Stomach (tissue), 9 donors: ENCODE results near the gene RPS6KA2. TPM values are rescaled to one million over a fixed set of nuclear protein-coding genes. Genes with fewer than 3 reads are reported as not detected.

Experiments
- DNase-seq, 2 donors: peaks; one replicate each; pipeline versions ENCODE4 v3.0.0 to v3.0.0-alpha.2; 2013 to 2019
- H3K27ac ChIP-seq, 5 donors: fragments of 200-600 bp in 4 of 5; sonication (generic) in 4 of 5; one replicate each; pipeline ENCODE4 v1.5.1; 2013 to 2019; ENCODE audit warnings: mild to moderate bottlenecking in 1 of 5, moderate library complexity in 1 of 5
- H3K27me3 ChIP-seq, 3 donors: fragments of 200-600 bp; sonication (generic); one replicate each; pipeline ENCODE4 v1.5.1; 2017 to 2019; ENCODE audit warnings: mixed run types in 1 of 3
- H3K36me3 ChIP-seq, 4 donors: fragments of 200-600 bp; sonication (generic); 1 replicate in 3 of 4; 2 replicates in 1 of 4; pipeline ENCODE4 v1.5.1; 2016 to 2019
- H3K4me1 ChIP-seq, 4 donors: fragments of 200-600 bp; sonication (generic); one replicate each; pipeline ENCODE4 v1.5.1; 2016 to 2019
- H3K4me3 ChIP-seq, 4 donors: fragments of 200-600 bp; sonication (generic) in 3 of 4; one replicate each; pipeline ENCODE4 v1.5.1; 2016 to 2019; ENCODE audit warnings: mild to moderate bottlenecking in 1 of 4
- H3K9me3 ChIP-seq, 4 donors: fragments of 200-600 bp; sonication (generic); one replicate each; pipeline ENCODE4 v1.5.1; 2016 to 2019
- EP300 ChIP-seq: sonication (generic); formaldehyde crosslinking; IDR thresholded peaks from one replicate; pipeline ENCODE4 v1.6.1; 2017; ENCODE audit warnings: antibody characterized with exemption
- POLR2A ChIP-seq, 4 donors: fragments of 450-650 bp; IDR thresholded peaks; one replicate each; pipeline ENCODE4 v1.6.1; 2016; ENCODE audit warnings: antibody characterized with exemption in 4 of 4, control low read depth in 2 of 4, mild to moderate bottlenecking in 1 of 4, moderate library complexity in 1 of 4
- POLR2AphosphoS5 ChIP-seq, 3 donors: sonication (generic); formaldehyde crosslinking; IDR thresholded peaks; one replicate each; pipeline ENCODE4 v1.6.1; 2016; ENCODE audit warnings: antibody characterized with exemption in 3 of 3
- WGBS, 5 donors: extraction: QIAGEN DNeasy Blood & Tissue Kit in 3 of 5; methylation state at CpG; one replicate each; pipeline versions ENCODE4 v1.1.5 to v1.1.7; 2013 to 2018; 5-methylcytosine and 5-hydroxymethylcytosine counted together
- intact Hi-C: fragments of 100-400 bp; cut with DNase I; formaldehyde crosslinking; loops from one replicate; pipeline ENCODE4 v1.15.1; 2023; ENCODE audit warnings: low total_unique reads
- polyA plus RNA-seq, 3 donors: library from polyadenylated mRNA; stranded (reverse); fragments of 200-250 nt; gene quantifications; one replicate each; pipeline ENCODE4 v1.2.3, GENCODE V29; 2013
- total RNA-seq, 5 donors: library from RNA; depleted of rRNA; stranded (reverse); fragments of >200 nt; gene quantifications; one replicate each; pipeline versions ENCODE4 v1.1.0 to v1.2.3, GENCODE V29; 2014 to 2016
- TF ChIP-seq, protein P1 (sequence below), 7 experiments: fragments of 450-650 bp in 4 of 7; fragments of 200-600 bp in 3 of 7; sonication (generic) in 3 of 7; IDR thresholded peaks; one replicate each; pipeline ENCODE4 v1.5.1; 2016 to 2019; ENCODE audit warnings: antibody characterized with exemption in 7 of 7, control low read depth in 2 of 7, mild to moderate bottlenecking in 1 of 7
- donor health status: healthy with polysubstance abuse.
- donor health status: Bipolar disorder and iron deficiency.
- donor health status: healthy.

Gene RPS6KA2
- total and polyA plus RNA-seq, 8 donors = 10.9 to 150 (median 68.0) TPM

DNA sequence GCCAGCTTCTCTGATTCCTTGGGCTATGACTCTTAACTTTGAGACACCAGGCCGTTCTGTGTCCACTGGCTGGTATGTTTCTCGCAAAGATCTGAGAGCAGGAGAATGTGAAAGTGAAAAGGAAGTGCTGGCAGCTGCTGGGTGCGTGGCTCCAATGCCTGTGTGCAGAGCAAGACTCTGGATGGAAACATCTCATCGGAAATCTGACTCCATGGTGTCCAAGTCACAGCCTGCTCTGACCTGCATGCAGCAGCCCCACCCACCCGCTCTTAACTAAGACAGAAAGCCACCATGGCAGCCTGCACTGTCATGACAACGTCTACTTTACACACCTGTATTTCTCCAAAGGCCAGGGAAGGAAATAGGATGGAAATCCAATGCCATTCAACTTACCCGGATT, 178.0 kb downstream of the RPS6KA2 start:
- Histone ChIP-seq H3K27ac (no peak overlapping the region), H3K4me3 (no peak overlapping the region), H3K9me3 (no peaks in the 10 kb centered on the region), H3K27me3 (no peaks in the 10 kb centered on the region), H3K4me1 (no peaks in the 10 kb centered on the region), H3K36me3 (peaks cover 23 to 65% (median 61%) of the 10 kb centered on the region in 4 donors)
- WGBS, 5 donors = 84 to 95% (median 91%) methylated on average over 7 of the region's 7 CpGs
- no peak for DNase-seq
- intact Hi-C loops = no loop called here
- TF ChIP-seq, protein P1, sequence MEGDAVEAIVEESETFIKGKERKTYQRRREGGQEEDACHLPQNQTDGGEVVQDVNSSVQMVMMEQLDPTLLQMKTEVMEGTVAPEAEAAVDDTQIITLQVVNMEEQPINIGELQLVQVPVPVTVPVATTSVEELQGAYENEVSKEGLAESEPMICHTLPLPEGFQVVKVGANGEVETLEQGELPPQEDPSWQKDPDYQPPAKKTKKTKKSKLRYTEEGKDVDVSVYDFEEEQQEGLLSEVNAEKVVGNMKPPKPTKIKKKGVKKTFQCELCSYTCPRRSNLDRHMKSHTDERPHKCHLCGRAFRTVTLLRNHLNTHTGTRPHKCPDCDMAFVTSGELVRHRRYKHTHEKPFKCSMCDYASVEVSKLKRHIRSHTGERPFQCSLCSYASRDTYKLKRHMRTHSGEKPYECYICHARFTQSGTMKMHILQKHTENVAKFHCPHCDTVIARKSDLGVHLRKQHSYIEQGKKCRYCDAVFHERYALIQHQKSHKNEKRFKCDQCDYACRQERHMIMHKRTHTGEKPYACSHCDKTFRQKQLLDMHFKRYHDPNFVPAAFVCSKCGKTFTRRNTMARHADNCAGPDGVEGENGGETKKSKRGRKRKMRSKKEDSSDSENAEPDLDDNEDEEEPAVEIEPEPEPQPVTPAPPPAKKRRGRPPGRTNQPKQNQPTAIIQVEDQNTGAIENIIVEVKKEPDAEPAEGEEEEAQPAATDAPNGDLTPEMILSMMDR (IDR thresholded peaks at IDR 0.05) = no peak
- no peak for TF ChIP-seq POLR2A (IDR thresholded peaks at IDR 0.05)
- no peak for TF ChIP-seq POLR2AphosphoS5 (IDR thresholded peaks at IDR 0.05)
- no peak for TF ChIP-seq EP300

DNA sequence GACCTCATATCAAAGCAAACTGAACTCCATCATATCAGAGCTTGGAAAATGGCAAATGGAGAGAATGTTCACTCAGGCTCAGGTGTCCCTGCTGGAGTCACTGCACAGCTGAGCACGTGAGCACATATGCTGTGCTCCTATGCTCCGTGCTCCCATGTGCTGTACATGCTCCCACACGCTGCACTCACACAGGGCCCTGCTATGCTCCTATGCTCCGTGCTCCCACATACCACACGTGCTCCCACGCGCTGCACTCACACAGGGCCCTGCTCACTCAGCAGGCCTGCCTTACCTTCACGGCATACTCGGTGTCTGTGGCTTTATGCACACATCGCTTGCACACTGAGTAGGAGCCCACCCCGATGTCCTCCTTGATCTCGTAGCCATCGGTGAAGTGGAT, 178.6 kb downstream of the RPS6KA2 start:
- TF ChIP-seq POLR2A (IDR thresholded peaks at IDR 0.05) = no peak
- TF ChIP-seq EP300 = no peak
- TF ChIP-seq, protein P1 (IDR thresholded peaks at IDR 0.05) = no peak
- TF ChIP-seq POLR2AphosphoS5 (IDR thresholded peaks at IDR 0.05) = no peak
- peaks cover 23 to 62% (median 60%) of the 10 kb centered on the region in 4 donors for H3K36me3 ChIP-seq
- no peaks in the 10 kb centered on the region for H3K4me1 ChIP-seq
- no peaks in the 10 kb centered on the region for H3K27me3 ChIP-seq
- H3K27ac ChIP-seq = no peak overlapping the region
- H3K9me3 ChIP-seq = no peaks in the 10 kb centered on the region
- DNase-seq = peak in 1 of 2 donors; percentile 16
- WGBS, 5 donors = 88 to 91% (median 90%) methylated on average over 13 of the region's 13 CpGs
- intact Hi-C loops = no loop called here
- no peak overlapping the region for H3K4me3 ChIP-seq

DNA sequence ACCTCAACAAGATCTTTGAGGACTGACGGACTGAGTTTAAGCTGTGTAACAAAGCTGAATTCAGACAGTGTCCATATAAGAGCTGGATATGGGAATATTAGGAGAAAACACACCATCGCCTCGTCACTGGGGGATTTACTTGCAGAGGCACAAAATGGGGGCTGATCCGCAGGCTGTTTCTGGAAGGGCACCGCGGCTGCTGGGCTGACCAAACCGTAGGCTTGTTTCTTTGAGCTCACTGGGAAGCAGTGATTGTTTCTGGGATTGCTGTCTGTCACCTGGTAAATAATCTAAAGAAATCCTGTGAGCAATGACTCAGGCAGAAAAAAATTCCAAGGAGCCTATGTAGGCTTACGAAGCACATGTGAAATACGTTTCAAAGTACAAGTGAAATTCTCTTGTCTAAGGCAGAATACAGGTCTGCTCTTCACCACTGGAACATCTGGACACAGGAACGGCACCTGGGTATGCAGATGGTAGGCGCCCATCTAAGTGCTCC, 180.4 kb downstream of the RPS6KA2 start:
- Histone ChIP-seq H3K4me3 (no peak overlapping the region), H3K4me1 (no peaks in the 10 kb centered on the region), H3K36me3 (peaks cover 23 to 75% (median 72%) of the 10 kb centered on the region in 4 donors), H3K27ac (no peak overlapping the region), H3K27me3 (no peaks in the 10 kb centered on the region), H3K9me3 (no peaks in the 10 kb centered on the region)
- TF ChIP-seq POLR2A (IDR thresholded peaks at IDR 0.05) = no peak
- TF ChIP-seq POLR2AphosphoS5 (IDR thresholded peaks at IDR 0.05) = no peak
- DNase-seq = peak in 1 of 2 donors; percentile 20
- WGBS, 5 donors = 88 to 94% (median 93%) methylated on average over 11 of the region's 11 CpGs
- intact Hi-C loops = no loop called here

DNA sequence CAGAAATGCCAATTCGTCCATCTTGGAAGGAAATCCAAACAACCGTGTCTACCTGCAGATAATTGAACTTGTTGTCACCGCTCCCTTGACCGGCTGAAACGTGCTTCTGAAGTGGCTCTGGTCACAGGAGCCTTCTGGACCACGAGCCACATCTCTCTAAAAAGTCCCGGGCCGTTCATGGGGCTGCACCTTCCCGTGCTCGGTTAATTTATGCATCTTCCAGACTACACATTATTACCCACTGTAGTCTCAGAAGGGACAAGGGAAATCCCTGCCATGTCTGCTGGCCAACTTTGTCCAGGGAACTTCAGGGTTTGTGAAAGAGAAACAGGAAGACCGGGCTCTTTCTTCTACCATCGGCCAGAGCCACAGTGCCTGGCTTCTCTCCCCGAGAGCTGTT, 180.9 kb downstream of the RPS6KA2 start:
- peaks cover 23 to 79% (median 77%) of the 10 kb centered on the region in 4 donors for H3K36me3 ChIP-seq
- no peak overlapping the region for H3K4me3 ChIP-seq
- H3K27ac ChIP-seq = no peak overlapping the region
- no peaks in the 10 kb centered on the region for H3K9me3 ChIP-seq
- WGBS, 5 donors = 80 to 86% (median 84%) methylated on average over 13 of the region's 13 CpGs
- no peaks in the 10 kb centered on the region for H3K27me3 ChIP-seq
- no peaks in the 10 kb centered on the region for H3K4me1 ChIP-seq
- TF ChIP-seq POLR2AphosphoS5 (IDR thresholded peaks at IDR 0.05) (no peak), POLR2A (IDR thresholded peaks at IDR 0.05) (no peak), EP300 (no peak)
- TF ChIP-seq, protein P1 (IDR thresholded peaks at IDR 0.05) = no peak
- intact Hi-C loops = no loop called here
- peak in 1 of 2 donors; percentile 16 for DNase-seq

DNA sequence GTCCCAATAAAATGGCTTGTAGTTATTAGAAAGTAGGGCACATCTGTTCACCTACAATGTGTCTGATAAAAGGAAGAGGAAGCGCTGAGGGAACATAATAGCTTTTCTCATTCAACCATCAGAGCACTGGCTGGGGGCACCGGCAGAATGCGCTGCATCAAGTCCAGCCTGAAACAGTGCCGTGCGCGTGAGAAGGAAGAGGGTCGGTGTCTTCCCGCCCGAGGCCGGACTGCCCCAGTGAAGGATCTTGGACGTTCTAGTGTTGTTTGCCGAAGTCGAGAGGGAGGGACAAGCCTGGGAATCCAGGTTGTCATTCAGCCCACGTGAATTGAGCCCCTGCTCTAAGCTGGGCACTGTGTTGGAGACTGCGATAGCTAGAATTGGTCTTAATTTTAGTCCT, 182.6 kb downstream of the RPS6KA2 start:
- Histone ChIP-seq H3K4me3 (no peak overlapping the region), H3K4me1 (no peaks in the 10 kb centered on the region), H3K36me3 (peaks cover 23 to 89% (median 72%) of the 10 kb centered on the region in 4 donors), H3K9me3 (no peaks in the 10 kb centered on the region), H3K27me3 (no peaks in the 10 kb centered on the region), H3K27ac (no peak overlapping the region)
- intact Hi-C loops = no loop called here
- TF ChIP-seq POLR2AphosphoS5 (IDR thresholded peaks at IDR 0.05) (no peak), EP300 (no peak), POLR2A (IDR thresholded peaks at IDR 0.05) (no peak)
- TF ChIP-seq, protein P1 (IDR thresholded peaks at IDR 0.05) = no peak
- 92 to 97% (median 92%) methylated on average over 15 of the region's 15 CpGs for WGBS, 5 donors
- peak in 1 of 2 donors; percentile 5 for DNase-seq
